GM21526 (cell line): ENCODE measurements around the gene SETD2.

Experiments used
- ATAC-seq: cut with Tn5 transposase; IDR thresholded peaks from one replicate; pipeline ENCODE4 v1.9.1; 2021; ENCODE audit warnings: moderate library complexity; ENCODE audit not compliant: unreplicated experiment, low FRiP score

Gene SETD2

DNA sequence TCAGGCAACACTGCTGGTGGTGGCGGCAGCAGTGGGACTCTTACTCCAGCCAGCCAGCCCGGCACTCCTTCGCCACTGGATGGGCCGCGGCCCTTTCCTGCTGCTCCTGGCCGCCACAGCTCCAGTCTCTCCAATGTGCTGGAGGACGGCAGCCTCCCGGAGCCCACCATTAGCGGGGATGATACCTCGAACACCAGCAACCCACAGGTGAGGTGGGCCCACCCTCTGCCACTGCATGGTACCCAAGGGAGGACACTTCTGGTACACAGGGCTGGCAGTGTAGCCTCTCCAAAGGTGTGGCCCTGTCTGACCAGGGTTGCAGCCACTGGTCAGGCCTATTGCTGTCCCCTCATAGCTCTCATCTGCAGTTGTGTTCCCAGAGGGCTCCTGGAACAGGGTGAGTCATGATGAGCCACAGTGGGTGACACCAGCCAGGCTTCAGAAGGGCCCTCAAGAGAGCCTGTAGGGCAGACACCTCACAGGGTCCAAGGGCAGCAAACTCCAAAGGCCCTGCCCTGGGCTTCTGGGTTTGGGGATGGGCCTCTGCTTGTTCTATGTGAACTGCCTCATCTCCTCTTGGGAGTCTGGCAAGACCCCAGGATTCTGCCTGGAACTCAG, 163.6 kb downstream of the SETD2 start:
- no peak for ATAC-seq

DNA sequence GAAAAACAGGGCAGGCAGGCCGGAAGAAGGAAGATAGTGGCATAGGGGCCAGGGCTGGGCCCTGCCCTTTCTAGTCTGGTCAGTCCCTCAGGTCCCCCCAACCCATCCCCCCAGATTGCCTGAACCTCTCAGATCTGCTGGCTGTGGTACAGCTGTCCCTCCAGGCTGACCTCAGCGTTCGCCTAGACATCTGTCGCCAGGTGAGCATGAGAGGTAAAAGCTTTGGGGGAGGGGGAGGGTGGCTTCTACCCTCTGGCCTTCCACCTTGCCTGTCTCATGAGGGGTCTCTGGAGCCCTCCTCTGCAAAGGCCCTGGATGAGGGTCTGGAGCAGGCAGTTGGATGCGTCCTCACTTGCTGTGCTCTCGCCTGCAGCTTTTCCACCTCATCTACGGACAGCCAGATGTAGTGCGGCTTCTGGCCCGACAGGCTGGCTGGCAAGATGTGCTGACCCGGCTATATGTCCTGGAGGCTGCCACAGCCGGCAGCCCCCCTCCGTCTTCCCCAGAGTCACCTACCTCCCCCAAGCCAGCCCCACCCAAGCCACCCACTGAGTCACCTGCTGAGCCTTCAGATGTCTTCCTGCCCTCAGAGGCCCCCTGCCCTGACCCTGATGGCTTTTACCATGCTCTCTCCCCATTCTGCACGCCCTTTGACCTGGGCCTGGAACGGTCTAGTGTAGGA, 164.3 kb downstream of the SETD2 start:
- ATAC-seq: no peak

GRCh38 chr3:46998852-46999515, 164.9 kb downstream of the SETD2 start:
- no peak for ATAC-seq

DNA sequence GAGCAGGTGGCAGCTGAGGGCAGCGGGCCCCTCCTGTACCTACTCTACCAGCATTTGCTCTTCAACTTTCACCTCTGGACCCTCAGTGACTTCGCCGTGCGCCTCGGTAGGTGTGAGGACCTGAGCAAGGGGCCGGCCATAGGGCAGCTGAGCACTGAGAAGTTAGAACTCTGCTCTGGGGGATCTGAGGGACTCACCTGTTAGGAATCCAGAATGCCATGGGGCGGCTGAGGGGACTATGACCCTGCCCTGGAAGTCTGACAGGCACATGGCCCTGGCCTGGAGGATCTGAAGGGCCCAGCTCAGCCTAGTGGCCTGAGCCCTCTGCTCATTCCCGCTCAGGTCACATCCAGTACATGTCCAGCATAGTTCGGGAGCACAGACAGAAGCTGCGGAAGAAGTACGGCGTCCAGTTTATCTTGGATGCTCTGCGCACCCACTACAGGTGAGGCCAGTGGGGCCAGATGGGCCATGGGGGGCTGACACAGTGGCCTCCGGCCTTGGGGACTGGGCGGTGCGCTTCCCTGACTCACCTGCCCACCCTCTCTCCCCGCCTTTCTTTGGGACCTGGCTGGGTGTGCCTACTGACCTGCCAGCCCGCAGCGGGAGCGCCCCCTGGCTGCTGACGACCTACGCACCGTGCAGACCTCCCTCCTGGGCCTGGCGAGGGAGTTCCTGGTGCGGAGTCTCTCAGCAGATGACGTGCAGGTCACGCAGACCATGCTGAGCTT, 165.6 kb downstream of the SETD2 start:
- no peak for ATAC-seq

DNA sequence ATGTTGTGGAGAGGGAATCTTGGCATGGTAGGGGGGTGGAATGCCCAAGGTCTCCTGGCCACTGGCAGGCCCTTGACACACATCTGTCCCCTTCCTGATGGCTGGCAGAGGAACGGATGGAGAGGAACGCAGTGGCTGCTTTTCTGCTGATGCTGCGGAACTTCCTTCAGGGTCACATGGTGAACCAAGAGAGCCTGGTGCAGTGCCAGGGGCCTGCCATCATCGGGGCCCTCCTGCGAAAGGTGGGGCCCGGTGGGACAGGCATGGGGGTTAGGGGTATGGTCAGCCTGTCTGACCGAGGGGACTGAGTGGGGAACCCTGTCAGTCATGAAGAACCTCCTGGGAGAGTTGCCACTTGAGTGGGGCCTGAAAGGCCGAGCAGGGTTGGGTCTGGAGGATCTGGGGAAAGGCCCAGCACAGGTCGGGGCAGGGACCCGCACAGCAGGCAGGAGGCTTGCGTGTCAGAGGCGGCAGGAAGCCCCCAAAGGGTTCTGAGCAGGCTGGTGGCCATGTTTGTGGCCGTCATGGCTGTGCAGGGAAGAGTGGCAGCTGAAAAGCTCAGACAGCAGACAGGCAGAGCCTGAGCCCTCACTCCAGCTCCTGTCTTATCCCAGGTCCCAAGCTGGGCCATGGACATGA, 166.3 kb downstream of the SETD2 start:
- no peak for ATAC-seq

DNA sequence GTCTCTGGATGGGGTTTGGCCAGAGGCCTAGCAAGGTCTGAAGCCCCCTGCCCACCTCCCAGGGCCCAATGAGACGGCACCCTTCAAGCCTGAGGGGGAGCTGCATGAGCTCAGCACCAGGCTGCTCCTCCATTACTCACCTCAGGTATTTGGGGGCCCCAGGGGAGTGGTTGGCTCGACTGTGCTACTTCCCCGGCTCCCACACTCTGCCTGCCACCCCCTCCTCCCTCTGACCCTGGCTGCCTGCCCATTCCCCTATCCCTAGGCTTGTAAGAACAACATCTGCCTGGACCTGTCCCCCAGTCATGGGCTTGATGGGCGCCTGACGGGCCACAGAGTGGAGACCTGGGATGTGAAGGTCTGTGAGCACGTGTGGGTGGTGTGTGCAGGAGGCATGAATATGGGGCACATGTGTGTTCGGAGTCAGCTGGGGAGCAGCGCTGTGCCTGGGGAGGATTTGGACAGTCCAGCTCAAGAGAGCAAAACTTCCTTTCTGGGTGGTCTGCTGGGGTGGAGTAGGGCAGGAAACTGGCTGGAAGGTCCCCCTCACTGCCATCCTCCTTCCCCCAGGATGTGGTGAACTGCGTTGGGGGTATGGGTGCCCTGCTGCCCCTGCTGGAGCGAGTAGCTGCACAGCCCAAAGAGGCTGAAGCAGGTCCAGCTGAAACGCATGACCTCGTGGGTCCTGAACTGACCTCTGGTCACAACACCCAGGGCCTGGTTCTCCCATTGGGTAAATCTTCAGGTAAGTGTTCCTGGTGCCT, 167.0 kb downstream of the SETD2 start:
- ATAC-seq: no peak

DNA sequence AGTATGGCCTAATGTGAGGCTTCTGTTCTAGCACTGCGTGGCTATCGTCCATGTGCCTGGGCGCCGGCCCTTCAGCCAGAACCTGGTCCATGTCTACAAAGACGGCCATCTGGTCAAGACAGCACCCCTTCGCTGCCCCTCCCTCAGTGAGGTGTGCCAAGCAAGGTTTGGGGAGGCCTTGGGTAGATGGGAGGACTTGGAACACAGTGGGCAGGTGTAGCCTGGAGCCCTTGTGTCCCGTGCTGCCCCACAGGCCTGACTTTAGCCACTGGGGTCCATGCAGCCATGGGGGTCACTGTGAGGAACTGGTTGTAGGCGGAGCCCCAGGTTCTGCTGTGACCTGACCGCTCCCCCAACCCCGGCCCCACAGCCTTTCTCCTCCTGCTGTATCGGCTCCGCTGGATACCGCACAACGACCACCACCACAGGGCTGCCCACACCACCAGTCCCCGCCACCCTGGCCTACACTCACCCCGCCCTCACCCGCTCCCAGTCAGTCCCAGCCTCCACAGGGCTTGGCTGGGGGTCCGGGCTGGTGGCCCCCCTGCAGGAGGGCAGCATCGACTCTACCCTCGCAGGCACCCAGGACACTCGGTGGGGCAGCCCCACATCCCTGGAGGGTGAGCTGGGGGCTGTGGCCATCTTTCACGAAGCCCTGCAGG, 167.9 kb downstream of the SETD2 start:
- no peak for ATAC-seq

DNA sequence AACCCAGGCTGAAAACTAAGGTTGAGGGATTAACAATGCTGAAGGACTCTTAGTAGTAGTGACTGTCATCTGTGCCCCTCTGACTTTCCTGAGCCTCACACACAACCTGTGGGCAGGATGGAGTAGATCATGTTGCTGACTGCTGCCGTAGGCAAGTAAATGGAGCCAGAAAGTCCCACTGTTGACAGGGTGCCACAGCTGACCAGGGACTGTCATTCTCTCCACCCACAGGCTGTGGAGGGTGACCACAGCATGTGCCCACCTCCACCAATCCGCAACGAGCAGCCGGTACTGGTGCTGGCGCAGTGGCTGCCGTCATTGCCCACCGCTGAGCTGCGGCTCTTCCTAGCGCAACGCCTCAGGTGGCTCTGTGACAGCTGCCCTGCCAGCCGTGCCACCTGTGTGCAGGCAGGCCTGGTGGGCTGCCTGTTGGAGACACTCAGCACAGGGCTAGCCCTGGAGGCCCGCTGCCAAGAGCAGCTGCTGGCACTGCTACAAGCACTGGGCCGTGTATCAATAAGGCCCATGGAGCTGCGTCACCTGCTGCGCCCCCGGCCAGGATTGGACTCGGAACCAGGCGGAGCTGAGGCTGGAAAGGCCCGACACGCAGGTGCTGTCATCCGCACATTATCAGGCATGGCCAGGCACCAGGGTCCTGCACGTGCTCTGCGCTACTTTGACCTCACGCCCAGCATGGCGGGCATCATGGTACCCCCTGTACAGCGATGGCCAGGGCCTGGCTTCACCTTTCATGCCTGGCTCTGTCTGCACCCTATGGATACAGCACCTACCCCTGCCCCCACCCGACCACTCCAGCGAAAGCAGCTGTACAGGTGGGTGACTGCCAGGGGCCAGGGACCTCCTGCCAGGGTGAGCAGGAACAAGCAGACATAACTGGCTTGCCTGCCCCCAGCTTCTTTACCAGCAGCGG, 168.8 kb downstream of the SETD2 start:
- ATAC-seq: no peak

GRCh38 chr3:46993986-46994385, 169.9 kb downstream of the SETD2 start:
- ATAC-seq: no peak

- ATAC-seq: no peak
These were observed 170.6 kb downstream of the SETD2 start for GRCh38 chr3:46993292-46993691.

DNA sequence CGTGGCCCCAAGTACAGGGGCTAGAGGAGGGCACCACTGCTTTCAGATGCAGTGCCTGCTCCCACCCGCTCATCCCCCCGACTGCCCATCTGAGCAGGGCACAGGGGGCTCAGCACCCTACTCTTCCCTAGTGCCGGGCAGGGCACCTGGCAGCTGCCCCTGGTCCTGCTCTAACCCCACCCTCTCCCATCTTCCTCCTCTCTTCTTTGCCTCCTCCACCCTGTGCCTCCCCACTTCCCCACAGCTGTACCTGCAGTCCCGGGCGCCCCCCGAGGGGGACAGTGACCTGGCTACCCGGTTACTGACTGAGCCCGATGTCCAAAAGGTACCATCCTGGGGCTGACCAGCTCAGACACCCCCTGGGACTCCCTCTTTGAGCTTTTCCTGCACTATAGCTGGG, 171.7 kb downstream of the SETD2 start:
- no peak for ATAC-seq

DNA sequence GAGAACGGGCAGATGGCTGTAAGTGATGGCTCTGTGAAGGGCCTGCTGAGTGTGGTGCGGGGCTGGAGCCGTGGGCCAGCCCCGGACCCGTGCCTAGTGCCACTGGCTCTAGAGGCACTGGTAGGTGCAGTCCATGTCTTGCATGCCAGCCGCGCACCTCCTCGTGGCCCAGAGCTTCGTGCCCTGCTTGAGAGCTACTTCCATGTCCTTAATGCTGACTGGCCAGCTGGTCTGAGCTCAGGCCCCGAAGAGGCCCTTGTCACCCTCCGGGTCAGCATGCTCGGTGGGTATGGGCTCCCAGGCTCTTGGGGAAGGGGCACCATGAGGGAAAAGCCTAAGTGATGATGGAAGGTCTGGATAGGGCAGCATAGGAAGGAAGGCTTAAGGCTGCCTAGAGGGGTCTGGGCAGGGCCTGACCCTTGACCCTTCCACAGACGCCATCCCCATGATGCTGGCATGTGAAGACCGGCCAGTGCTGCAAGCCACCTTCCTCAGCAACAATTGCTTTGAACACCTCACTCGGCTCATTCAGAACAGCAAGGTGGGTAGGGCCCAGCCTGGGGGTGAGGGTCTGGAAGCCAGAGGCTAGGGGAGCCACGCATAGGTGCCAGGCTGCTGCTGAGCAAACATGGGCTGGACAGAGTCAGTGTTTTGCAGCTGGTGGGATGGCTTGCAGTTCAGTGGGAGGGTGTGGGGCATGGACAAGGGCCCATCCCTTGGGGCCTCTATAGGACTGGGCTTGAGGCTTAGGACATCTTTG, 172.3 kb downstream of the SETD2 start:
- no peak for ATAC-seq

DNA sequence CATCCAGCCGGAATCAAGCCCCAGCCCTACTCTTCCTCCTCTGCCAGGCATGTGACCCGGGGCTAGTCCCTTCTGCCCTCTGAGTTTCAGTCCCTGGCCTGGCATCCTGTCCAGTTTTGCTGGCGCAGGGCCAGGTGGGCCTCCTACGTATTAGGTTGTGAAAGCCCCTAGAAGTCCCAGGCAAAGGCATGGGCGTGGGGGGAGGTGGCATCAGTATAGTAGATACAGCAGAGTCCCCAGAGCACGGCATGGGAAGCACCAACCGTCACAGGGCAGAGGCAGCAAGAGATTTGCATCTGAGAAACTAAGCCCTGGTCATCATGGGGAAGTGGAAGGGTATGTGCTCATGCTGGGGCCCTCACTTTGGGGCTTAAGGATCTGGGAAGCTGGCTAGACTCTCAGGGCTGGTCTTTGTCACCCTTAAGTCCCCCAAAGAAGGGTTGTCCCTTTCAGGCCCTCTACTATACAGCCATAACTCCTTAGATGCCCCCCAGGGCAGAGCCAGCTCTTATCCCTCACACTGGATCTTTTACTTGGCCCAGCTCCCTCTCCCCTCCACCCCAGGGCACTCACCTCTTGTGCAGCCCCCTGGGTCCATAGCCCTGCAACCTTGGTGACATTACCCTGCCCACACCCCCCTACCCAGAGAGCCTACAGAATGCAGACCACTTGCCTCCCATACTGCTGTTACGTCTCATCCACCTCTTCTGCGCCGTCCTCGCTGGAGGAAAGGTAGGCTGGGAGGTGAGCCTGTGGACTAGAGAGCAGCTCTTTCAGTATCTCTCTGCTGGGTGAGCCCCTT, 173.1 kb downstream of the SETD2 start:
- no peak for ATAC-seq

GRCh38 chr3:46989146-46989810, 174.6 kb downstream of the SETD2 start:
- ATAC-seq: no peak

- ATAC-seq: no peak
These were observed 175.3 kb downstream of the SETD2 start for GRCh38 chr3:46988616-46989015.

GRCh38 chr3:46987743-46988401, 176.0 kb downstream of the SETD2 start:
- peak; percentile 67 for ATAC-seq
